SH-SY5Y (cell line): ENCODE data around the gene KMT2B.

Experiments
- GATA2 ChIP-seq: IDR thresholded peaks from 2 replicates; pipeline ENCODE4 v1.6.1; 2011; ENCODE audit warnings: mild to moderate bottlenecking, low read depth, low read length
- GATA3 ChIP-seq: IDR thresholded peaks from 2 replicates; pipeline ENCODE4 v1.6.1; 2011; ENCODE audit warnings: low read depth, mild to moderate bottlenecking, low read length, moderate library complexity

KMT2B gene

DNA sequence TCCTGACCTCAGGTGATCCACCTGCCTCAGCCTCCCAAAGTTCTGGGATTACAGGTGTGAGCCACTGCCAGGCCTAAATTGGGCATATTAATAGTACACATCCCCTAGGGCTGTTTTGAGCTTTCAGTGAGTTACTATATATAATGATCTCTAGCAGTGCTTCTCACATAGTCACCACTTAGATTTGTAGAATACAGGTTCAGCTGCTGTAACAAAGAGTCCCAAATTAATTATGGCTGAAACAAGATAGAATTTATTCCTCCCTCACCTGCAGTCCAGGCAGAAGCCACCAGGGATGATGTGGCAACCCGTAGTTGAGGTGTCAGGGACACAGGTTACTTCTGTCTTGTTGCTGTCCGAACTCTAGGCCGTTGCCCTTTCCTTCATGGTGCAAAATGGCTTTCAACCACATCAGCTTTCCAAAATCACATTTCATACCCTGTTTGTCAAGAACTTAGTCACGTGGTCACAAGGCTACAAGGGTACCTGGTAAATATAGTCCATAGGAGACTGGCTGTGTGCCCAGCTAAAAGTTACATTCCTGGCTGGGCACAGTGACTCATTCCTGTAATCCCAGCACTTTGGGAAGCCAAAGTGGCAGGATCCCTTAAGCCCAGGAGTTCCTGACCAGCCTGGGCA is 43.0 kb downstream of the KMT2B start:
- TF ChIP-seq GATA2 (no peak), GATA3 (no peak)

DNA sequence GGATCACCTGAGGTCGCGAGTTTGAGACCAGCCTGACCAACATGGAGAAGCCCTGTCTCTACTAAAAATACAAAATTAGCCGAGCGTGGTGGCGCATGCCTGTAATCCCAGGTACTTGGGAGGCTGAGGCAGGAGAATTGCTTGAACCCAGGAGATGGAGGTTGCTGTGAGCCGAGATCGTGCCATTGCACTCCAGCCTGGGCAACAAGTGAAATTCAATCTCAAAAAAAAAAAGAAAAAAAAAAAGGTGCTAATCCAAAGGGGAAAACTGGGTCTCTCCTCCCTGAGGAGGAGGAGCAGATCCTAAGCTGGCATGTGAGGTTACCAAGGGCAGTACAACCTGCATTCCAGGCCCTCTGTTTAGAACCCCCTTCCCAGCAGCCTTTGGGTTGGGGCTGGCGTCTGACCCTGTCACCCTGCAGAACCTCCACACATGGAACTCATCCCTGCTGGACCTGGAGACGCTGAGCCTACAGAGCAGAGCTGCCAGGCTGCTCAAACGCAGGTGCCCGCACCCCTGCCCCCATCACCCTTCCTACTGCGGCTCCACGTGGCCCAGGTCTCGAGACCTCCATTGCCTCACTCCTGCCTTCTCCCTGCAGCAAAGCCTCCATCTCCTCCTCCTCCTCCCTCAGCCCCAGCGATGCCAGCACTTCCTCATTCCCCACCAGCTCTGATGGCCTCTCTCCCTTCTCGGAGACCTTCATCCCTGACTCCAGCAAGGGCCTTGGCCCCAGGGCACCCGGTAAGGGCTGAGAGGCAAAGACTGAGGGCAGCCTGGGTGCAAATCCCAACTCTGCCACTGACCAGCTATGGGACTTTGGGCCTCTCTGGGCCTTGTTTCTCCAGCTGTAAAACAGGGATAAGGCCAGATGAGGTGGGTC is 46.9 kb downstream of the KMT2B start:
- TF ChIP-seq GATA2: no peak
- no peak for TF ChIP-seq GATA3

DNA sequence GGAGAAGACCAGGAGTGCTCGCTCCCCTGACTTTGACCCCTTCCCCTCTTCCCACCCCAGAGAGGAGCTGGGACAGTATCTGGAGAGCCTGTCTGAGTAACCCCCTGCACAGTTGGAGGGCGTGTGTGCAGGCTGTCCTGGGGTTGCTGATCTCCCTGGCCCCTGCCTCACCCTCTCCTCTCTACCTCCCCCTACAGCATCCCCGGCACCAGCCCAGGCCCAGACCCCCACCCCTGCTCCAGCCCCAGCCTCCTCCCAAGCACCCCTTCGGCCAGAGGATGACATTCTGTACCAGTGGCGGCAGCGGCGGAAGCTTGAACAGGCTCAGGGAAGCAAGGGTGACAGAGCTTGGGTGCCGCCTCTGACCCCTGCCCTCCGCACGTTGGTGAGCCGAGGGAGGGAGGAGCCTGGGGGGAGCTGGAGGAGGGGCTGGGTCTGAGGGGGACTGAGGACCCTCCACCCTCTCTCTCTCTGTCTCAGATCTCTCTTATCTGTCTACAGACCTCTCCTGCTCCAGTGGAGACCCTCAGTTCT is 48.8 kb downstream of the KMT2B start:
- TF ChIP-seq GATA2 (no peak), GATA3 (no peak)

DNA sequence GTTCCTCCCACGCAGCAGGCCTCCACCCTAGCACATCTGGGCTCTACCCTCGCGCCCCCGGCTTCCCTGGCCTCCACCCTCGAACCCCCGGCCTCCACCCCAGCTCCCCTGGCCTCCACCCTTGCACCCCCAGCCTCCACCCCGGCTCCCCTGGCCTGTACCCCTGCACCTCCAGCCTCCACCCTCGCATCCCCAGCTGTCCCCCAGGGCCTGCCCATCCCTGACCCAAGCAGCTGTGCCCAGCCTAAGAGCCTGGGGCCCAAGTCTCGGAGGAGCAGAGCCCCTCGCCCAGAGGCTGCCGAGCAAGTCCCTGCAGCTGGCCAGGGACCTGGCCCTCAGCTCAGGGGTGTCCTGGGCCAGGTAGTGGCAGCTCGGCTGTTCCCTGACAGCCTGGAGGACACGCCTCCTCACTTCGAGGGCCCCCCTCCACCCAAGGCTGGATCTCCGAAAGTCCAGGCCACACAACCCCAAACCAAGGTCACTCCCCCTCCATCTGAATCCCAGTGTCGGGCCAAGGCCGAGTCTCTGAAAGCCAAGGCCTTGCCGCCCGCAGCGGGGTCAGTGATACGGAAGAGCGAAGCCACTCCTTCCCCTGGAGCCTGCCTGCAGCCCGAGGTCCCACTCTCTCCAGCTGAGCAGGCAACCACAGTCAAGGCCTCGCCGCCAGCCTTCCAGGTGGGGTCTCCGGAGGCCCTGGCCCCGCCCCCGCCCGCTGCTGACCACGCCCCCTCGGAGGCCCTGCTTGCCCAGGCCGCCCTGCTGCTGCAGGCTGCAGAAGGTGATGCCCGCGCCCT is 49.7 kb downstream of the KMT2B start:
- TF ChIP-seq GATA3: no peak
- no peak for TF ChIP-seq GATA2

DNA sequence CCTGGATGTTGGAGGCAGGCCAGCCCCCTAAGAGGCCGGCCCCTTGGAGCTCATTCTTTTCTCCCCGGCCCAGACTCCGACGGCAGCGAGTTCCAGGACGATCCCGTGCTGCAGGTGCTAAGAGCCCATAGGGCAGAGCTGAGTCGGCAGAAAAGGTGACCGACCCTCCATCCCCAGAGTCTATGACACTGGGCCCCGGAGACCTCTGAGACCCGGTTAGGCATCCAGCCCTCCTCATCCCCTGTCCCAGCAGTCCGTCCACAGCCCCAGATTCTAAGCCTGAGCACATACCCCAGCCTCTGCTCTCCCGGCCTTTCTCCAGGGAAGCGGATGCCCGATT is 50.2 kb downstream of the KMT2B start:
- TF ChIP-seq GATA3 (no peak), GATA2 (no peak)

DNA sequence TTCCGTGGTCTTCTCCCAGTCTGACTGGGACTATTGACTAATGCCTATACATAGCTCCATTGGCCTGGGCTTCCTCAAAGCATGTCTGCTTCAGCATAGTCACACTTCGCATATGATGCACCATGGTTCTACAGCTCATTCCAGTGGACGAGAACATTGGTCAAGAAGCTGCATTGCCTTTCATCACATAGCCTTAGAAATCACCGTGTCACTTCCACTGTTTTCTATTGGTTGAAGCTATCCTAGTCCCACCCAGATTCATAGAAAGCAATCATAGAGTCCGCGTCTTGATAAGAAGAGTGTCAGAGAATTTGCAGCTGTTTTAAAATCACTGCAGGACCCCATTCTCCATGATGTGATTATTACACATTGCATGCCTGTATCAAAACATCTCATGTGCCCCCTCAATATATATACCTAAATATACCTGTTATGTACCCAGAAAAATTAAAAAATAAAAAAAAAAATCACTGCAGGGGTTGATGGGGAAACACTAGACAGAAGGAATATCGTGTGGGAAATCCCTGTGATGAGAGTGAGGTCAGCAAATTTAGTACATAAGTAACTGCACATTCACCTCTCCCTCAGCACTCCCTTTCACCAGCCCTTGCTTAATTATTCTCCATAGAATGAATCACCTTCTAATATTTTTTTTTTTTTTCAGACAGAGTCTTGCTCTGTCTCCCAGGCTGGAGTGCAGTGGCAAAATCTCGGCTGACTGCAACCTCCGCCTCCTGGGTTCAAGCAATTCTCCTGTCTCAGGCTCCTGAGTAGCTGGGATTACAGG is 55.4 kb downstream of the KMT2B start:
- TF ChIP-seq GATA2: no peak
- no peak for TF ChIP-seq GATA3

DNA sequence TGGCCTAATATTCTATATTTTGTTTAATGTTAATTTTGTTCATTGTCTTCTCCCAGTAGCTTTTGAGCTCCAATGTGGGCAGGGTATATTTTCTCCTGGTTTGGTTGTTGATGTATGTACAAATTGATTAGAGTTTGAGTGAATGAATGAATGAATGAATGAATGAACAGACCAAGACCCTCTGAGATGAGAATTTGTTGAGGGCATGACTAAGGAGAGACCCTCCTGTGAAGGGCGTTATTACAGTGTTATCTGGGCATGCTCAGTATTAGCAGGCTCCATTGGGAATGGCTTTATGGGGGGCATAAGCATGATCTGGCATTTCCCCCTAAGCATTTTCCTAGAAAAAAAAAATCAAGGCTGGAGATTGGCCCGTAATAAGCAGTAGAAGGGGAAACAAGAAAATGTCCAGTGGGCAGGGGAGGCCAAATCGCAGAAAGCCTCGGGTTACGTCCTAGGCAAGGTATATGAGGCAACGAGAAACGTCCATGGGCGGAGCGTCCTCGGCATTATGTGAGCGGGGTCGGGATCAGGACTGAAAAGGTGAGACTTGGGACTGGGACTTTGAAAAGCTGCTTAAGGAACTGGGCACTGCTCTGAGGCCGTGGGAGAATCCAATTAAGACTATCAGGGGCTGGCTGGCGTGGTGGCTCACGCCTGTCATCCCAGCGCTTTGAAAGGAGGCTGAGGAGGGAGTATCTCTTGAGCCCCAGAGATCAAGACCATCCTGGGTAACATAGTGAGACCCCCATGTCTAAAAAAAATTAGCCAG is 56.7 kb downstream of the KMT2B start:
- TF ChIP-seq GATA3 (no peak), GATA2 (no peak)

DNA sequence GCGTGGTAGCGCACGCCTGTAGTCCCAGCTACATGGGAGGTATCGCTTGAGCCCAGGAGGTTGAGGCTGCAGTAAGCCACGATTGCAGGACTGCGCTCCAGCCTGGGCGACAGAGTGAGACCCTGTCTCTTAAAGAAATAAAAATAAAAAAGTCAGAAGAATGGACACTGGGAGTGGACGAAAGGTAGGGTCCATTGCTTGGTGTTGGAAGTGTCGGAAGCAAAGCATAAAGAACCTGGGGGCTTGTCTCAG is 57.2 kb downstream of the KMT2B start:
- no peak for TF ChIP-seq GATA3
- no peak for TF ChIP-seq GATA2

DNA sequence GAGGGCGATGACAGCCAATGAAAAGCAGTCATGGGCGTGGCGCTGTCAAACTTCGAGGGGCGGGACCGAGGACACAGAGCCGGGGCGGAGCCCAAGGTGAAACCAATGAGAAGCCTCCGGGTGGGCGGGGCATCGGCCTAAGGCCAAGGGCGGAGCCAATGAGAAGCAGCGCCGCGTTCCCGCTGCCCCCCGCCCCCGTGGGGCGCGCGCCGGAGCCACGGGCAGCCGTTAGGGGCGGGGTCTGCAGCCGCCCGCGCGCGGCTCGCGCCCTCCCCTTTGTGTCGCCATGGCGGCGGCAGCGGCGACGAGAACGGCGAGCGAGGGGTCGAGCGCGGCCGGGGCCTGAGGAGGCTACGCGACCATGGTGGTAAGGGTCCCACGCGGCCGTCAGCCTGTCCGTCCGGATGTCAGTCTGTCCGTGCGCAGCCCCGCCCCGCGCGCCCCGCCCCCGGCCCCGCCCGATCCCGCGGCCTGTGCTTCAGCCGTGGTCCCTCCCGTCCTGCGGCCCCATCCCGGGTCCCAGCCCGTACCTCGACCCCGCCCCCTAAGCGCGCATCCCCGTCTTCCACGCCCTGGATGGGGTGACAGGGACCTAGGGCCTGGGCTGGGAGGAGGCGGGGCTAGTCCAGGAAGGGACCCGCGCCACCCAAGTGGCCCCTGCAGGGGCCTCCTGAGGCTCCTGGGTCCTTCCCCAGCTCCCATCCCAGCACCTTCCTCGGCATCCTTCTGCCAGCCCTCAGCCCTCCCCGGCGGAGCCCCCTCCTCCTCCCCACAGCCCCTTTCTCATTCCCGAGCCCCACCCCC is 57.7 kb downstream of the KMT2B start, which contains the start of gene ARHGAP33:
TSS of gene ARHGAP33 (plus strand) at position 267 of the 804 bp plus-strand sequence. CDS start at position 362, 95 bp downstream.
- no peak for TF ChIP-seq GATA2
- TF ChIP-seq GATA3: no peak

DNA sequence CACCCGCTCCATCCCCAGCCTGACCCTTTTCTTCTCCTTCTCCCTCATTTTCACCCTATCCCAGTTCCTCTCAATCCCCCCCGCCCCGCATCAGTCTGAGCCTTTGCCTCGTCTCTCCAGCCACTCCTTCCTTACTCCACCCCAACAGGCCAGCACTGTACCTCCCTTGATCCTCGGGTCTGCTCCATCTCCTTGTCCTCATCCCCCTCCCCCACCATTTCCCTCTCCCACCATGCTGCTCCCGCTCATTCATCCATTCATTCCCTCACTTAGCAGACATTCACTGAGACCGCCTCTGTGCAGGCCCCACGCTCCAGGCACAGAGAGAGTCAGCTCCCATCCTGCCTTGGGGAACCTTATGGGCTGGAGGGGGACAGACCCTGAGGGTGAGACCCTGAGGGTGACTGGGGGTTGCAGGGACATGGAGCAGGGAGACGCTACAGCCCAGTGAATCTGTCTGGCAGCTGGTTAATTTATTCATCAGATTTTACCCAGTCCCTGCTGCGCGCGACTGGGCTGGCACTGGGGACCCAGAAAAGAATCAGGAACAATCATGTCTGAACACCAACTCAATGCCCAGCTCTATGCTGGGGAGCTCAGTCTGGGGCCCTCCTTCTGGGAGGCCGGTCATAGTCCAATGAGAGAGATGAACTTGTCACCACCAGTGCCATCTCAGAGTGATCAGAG is 58.4 kb downstream of the KMT2B start:
- no peak for TF ChIP-seq GATA2
- no peak for TF ChIP-seq GATA3

DNA sequence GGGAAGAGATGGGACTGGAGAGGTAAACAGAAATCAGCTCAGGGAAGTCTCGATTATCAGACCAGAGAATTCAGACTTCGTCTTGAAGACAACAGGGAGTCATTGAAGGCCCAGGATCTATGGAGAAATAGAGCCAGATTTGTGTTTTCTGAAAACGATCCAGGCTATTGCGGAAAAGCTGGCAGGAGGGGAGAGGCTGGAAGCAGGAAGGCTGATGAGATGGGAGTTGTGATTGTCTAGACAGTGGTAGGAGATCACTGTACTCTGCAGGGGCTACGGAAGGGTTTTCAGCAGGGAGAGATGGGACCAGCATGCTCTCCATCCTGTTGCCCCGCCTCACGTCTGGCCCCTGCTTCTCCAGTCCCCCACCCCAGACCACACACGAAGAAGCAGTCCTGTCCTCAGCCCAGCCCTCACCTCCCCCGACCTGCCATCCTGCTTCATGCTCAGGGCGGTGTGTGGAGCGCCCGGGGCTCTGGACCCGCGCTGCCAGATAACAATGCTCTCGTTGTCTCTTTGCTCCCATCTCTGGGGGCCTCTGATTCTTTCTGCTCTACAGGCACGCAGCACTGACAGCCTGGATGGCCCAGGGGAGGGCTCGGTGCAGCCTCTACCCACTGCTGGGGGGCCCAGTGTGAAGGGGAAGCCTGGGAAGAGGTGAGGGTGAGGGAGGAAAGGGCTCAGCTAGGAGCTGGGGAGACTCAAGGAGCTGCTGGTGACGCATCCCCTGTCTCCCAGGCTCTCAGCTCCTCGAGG is 59.5 kb downstream of the KMT2B start:
- TF ChIP-seq GATA2 (no peak), GATA3 (no peak)
